Osteoblast (primary cell): ENCODE results near the gene EIF1. TPM values are rescaled to one million over a fixed set of nuclear protein-coding genes. Genes with fewer than 3 reads are reported as not detected.
A peak's percentile ranks its signal among the peaks of the same experiment; 100 is the strongest.
"Not testable (repeated sequence)": the region's sequence is repeated elsewhere in the genome, so short reads cannot be mapped to it uniquely, and the experiment has no call there.

ENCODE experiments used
- DNase-seq: peaks from one replicate; pipeline ENCODE4 v3.0.0; 2011; ENCODE audit warnings: low spot score, mixed read lengths; ENCODE audit not compliant: insufficient read length; ENCODE audit errors: missing footprints
- H2AFZ ChIP-seq: 2 replicates; pipeline ENCODE4 v1.6.0; 2011; ENCODE audit warnings: mild to moderate bottlenecking, low read length
- H3K27ac ChIP-seq: 2 replicates; pipeline ENCODE4 v1.5.1; 2011; ENCODE audit warnings: mild to moderate bottlenecking, low read depth, low read length, moderate library complexity
- H3K27me3 ChIP-seq: 2 replicates; pipeline ENCODE4 v1.6.0; 2012; ENCODE audit warnings: mild to moderate bottlenecking, control low read depth, inconsistent platforms, low read length, moderate library complexity; ENCODE audit not compliant: insufficient read depth
- H3K36me3 ChIP-seq: 2 replicates; pipeline ENCODE4 v1.5.1; 2011; ENCODE audit warnings: mild to moderate bottlenecking, low read length, control low read depth, moderate library complexity; ENCODE audit not compliant: insufficient read depth
- H3K4me1 ChIP-seq: 2 replicates; pipeline ENCODE4 v1.5.1; 2011; ENCODE audit warnings: mild to moderate bottlenecking, low read length, control low read depth, moderate library complexity; ENCODE audit not compliant: insufficient read depth
- H3K4me2 ChIP-seq: 2 replicates; pipeline ENCODE4 v1.6.0; 2011; ENCODE audit warnings: mild to moderate bottlenecking, low read length; ENCODE audit not compliant: insufficient read depth
- H3K4me3 ChIP-seq: fragments of 200-600 bp; sonication (generic); 3 replicates; pipeline ENCODE4 v1.5.1; 2012; ENCODE audit warnings: mild to moderate bottlenecking, low read length, inconsistent platforms; ENCODE audit not compliant: insufficient read depth
- H3K79me2 ChIP-seq: 2 replicates; pipeline ENCODE4 v1.6.0; 2012; ENCODE audit warnings: mild to moderate bottlenecking, low read length, control low read depth, inconsistent platforms; ENCODE audit not compliant: insufficient read depth
- H3K9me3 ChIP-seq: 2 replicates; pipeline ENCODE4 v1.5.1; 2011; ENCODE audit warnings: low read depth, low read length, control low read depth
- H4K20me1 ChIP-seq: 2 replicates; pipeline ENCODE4 v1.6.0; 2012; ENCODE audit warnings: mild to moderate bottlenecking, low read length, control low read depth; ENCODE audit not compliant: insufficient read depth
- CTCF ChIP-seq: IDR thresholded peaks from 2 replicates; pipeline ENCODE4 v1.5.1; 2011; ENCODE audit warnings: mild to moderate bottlenecking, low read depth, low read length, moderate library complexity; ENCODE audit errors: extremely low read depth
- total RNA-seq: library from RNA; depleted of rRNA; stranded (reverse); fragments of >200 nt; gene quantifications from 2 replicates; pipeline ENCODE4 v1.2.3, GENCODE V29; 2012

Gene EIF1
- total RNA-seq, 1 donor, result 94.5 TPM

DNA sequence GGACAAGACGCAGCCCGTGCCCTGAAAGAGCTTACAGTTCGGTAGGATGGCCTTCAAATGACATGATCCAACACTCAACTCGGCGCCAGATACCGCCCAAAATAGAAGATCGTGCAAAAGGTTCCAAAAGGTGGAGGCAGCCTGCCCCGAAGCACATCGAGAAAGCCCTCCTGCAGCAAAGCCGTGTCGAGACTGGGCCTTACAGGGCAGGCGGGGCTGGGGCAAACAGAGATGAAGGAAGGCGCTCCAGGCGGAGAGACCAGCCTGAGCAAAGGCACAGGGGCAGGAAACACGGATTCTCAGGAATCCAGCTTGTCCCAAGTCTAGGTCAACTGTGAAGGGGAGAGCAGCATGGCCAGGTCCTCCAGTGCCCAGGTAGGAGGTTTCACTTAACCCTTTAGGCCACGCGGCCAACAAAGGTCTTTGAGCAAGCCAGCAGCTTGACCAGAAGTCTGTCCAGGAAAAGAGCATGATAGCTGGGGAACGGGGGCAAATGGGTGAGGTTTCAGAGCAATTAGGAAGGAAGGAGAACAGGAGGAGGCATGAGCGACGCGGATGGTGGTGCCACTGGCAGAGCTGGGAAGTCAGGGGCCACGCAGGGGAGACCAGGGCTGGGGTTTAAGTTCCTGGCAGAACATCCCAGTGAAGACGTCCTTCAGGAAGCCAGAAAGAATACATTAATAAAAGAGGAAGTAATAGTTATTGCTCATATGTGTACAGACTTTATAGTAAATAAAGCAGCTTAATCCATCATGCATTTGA, 21.2 kb upstream of the EIF1 start:
- Histone ChIP-seq H4K20me1 (no peaks in the 10 kb centered on the region), H3K4me1 (peaks cover 9% of the 10 kb centered on the region), H3K9me3 (no peaks in the 10 kb centered on the region), H3K27me3 (no peaks in the 10 kb centered on the region), H3K4me2 (peak overlapping the region; percentile 98), H3K36me3 (no peaks in the 10 kb centered on the region), H3K4me3 (peak overlapping the region; percentile 79), H3K79me2 (no peaks in the 10 kb centered on the region), H2AFZ (peak overlapping the region; percentile 93), H3K27ac (peak overlapping the region; percentile 76)
- DNase-seq, result peak; percentile 26
- TF ChIP-seq CTCF, result no peak

DNA sequence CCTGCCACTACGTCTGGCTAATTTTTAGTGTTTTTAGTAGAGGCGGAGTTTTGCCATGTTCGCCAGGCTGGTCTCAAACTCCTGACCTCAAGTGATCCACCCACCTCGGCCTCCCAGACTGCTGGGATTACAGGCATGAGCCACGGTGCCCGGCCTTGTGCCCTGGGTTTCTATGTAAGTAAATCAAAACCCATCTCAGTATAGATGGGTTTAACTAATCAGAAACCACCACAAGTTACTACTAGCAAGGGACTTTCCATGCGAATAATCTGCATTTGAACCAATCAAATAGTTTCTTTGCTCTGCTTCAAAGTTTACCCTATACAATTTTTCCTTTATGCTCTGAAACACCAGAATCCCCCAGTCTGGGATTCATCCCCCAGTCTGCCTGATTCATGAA, 16.5 kb upstream of the EIF1 start:
- Histone ChIP-seq H2AFZ (no peak overlapping the region), H3K79me2 (no peaks in the 10 kb centered on the region), H3K9me3 (no peaks in the 10 kb centered on the region), H3K4me2 (no peak overlapping the region), H3K27ac (no peak overlapping the region), H3K36me3 (no peaks in the 10 kb centered on the region), H4K20me1 (no peaks in the 10 kb centered on the region), H3K4me1 (no peaks in the 10 kb centered on the region), H3K27me3 (no peaks in the 10 kb centered on the region), H3K4me3 (no peak overlapping the region)
- DNase-seq, result no peak
- TF ChIP-seq CTCF, result no peak

DNA sequence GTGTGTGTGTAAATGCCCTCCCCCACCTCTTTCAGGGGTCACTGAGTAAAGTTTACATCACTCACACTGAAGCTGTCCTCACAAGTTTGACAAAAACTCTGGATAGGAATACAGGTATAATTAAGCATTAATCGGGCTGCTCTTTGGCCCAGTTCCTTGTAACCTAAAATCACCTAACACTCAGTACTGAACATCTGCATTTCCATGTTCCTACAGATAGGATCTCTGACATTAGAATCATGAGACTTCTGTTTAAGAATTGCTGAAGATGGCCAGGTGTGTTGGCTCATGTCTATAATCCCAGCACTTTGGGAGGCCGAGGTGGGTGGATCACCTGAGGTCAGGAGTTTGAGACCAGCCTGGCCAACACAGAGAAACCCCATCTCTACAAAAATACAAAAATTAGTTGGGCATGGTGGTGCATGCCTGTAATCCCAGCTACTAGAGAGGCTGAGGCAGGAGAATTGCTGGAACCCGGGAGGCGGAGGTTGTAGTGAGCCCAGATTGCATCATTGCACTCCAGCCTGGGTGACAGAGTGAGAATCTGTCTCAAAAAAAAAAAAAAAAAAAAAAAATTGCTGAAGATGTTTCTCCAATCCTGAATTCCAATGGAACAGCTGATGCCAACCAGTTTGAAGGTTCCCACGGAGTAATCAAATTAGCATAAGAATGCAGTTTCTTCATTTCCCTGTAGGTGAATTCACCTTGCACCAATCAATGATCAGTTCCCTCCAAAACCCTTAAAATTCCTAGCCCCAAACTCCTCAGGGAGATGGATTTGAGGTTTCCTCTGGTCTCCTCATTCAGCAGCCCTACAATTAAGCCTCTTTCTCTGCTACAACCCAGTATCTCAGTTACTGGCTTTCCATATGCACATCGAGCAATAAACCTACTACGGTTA, 13.3 kb upstream of the EIF1 start:
- not testable (repeated sequence) for H3K4me2 ChIP-seq, H3K27me3 ChIP-seq, H3K79me2 ChIP-seq, H4K20me1 ChIP-seq, H3K36me3 ChIP-seq, H3K4me3 ChIP-seq, H3K9me3 ChIP-seq, DNase-seq, H3K27ac ChIP-seq
- Histone ChIP-seq H2AFZ (peak overlapping the region; percentile 8), H3K4me1 (peaks cover 15% of the 10 kb centered on the region)

DNA sequence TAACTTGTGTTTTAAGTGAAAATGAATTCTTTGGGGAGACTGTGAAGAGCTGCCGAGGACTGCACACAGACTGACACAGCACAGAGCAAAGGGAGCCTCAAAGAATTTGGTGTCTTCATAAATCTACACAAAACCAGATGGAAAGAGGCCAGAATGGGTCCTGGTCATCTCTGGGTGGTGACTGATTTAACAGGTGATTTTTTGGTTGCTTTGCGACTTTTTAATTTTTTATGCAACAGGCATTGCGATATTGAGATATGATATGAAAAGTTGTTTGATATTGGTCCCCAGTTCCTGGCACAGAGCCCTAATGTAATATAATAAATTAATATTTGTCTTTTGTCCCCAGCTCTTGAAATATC, 12.6 kb upstream of the EIF1 start:
- Histone ChIP-seq H3K79me2 (no peaks in the 10 kb centered on the region), H3K27me3 (no peaks in the 10 kb centered on the region), H2AFZ (peak overlapping the region; percentile 8), H3K9me3 (no peaks in the 10 kb centered on the region), H3K4me1 (peaks cover 15% of the 10 kb centered on the region), H3K4me3 (no peak overlapping the region), H3K4me2 (no peak overlapping the region), H3K36me3 (no peaks in the 10 kb centered on the region), H4K20me1 (no peaks in the 10 kb centered on the region), H3K27ac (no peak overlapping the region)
- DNase-seq, result no peak
- TF ChIP-seq CTCF, result no peak
